ENCODE measurements around the gene CRYBB1.

The CRYBB1 gene

GRCh38 chr22:26608129-26608528 lies 9.7 kb downstream of the CRYBB1 start:
- no peak for TF ChIP-seq TAF1 (IDR thresholded peaks at IDR 0.05; ENCODE audit: borderline replicate concordance, insufficient read depth, low read length)

- no peak for TF ChIP-seq POLR2AphosphoS5 (IDR thresholded peaks at IDR 0.05; ENCODE audit: low read depth, low read length)
- TF ChIP-seq SIN3A (IDR thresholded peaks at IDR 0.05; ENCODE audit: borderline replicate concordance, insufficient read depth, low read length): no peak
- TF ChIP-seq TAF1 (IDR thresholded peaks at IDR 0.05; ENCODE audit: borderline replicate concordance, insufficient read depth, low read length): no peak
- no peak for TF ChIP-seq REST (IDR thresholded peaks at IDR 0.05; ENCODE audit: insufficient read depth in 1 of 2, low read depth in 2 of 2, low read length in 2 of 2)
- no peak for TF ChIP-seq FOXP2 (optimal IDR thresholded peaks at IDR 0.05; ENCODE audit: borderline replicate concordance, extremely low read depth, extremely low read length, insufficient read depth)
Measured at GRCh38 chr22:26606611-26607010, 11.2 kb downstream of the CRYBB1 start.

GRCh38 chr22:26604368-26604767 lies 13.5 kb downstream of the CRYBB1 start:
- TF ChIP-seq SIN3A (IDR thresholded peaks at IDR 0.05; ENCODE audit: borderline replicate concordance, insufficient read depth, low read length) (no peak), FOXP2 (optimal IDR thresholded peaks at IDR 0.05; ENCODE audit: borderline replicate concordance, extremely low read depth, extremely low read length, insufficient read depth) (no peak), TAF1 (IDR thresholded peaks at IDR 0.05; ENCODE audit: borderline replicate concordance, insufficient read depth, low read length) (no peak), POLR2AphosphoS5 (IDR thresholded peaks at IDR 0.05; ENCODE audit: low read depth, low read length) (no peak), REST (IDR thresholded peaks at IDR 0.05; ENCODE audit: insufficient read depth in 1 of 2, low read depth in 2 of 2, low read length in 2 of 2) (no peak)

GRCh38 chr22:26602127-26602526 lies 15.7 kb downstream of the CRYBB1 start:
- TF ChIP-seq TAF1 (IDR thresholded peaks at IDR 0.05; ENCODE audit: borderline replicate concordance, insufficient read depth, low read length) (no peak), POLR2AphosphoS5 (IDR thresholded peaks at IDR 0.05; ENCODE audit: low read depth, low read length) (no peak)

- TF ChIP-seq SIN3A (IDR thresholded peaks at IDR 0.05; ENCODE audit: borderline replicate concordance, insufficient read depth, low read length): no peak
- TF ChIP-seq REST (IDR thresholded peaks at IDR 0.05; ENCODE audit: insufficient read depth in 1 of 2, low read depth in 2 of 2, low read length in 2 of 2): no peak
- no peak for TF ChIP-seq FOXP2 (optimal IDR thresholded peaks at IDR 0.05; ENCODE audit: borderline replicate concordance, extremely low read depth, extremely low read length, insufficient read depth)
- TF ChIP-seq POLR2AphosphoS5 (IDR thresholded peaks at IDR 0.05; ENCODE audit: low read depth, low read length): no peak
- TF ChIP-seq TAF1 (IDR thresholded peaks at IDR 0.05; ENCODE audit: borderline replicate concordance, insufficient read depth, low read length): no peak
Measured at GRCh38 chr22:26601726-26602125, 16.1 kb downstream of the CRYBB1 start.

GRCh38 chr22:26599505-26599904 lies 18.3 kb downstream of the CRYBB1 start:
- TF ChIP-seq SIN3A (IDR thresholded peaks at IDR 0.05; ENCODE audit: borderline replicate concordance, insufficient read depth, low read length) (no peak), FOXP2 (optimal IDR thresholded peaks at IDR 0.05; ENCODE audit: borderline replicate concordance, extremely low read depth, extremely low read length, insufficient read depth) (no peak), REST (IDR thresholded peaks at IDR 0.05; ENCODE audit: insufficient read depth in 1 of 2, low read depth in 2 of 2, low read length in 2 of 2) (no peak), TAF1 (IDR thresholded peaks at IDR 0.05; ENCODE audit: borderline replicate concordance, insufficient read depth, low read length) (no peak), POLR2AphosphoS5 (IDR thresholded peaks at IDR 0.05; ENCODE audit: low read depth, low read length) (no peak)

All from PFSK-1 (cell line).